IPS-11a (cell line): ENCODE measurements around the gene GGTLC1.
"Not testable (repeated sequence)": the region's sequence is repeated elsewhere in the genome, so short reads cannot be mapped to it uniquely, and the experiment has no call there.

ENCODE experiments used
- H3K4me3 ChIP-seq: one replicate; pipeline ENCODE4 v1.5.1; 2013; ENCODE audit warnings: low read depth, low read length, control low read depth

The GGTLC1 gene

DNA sequence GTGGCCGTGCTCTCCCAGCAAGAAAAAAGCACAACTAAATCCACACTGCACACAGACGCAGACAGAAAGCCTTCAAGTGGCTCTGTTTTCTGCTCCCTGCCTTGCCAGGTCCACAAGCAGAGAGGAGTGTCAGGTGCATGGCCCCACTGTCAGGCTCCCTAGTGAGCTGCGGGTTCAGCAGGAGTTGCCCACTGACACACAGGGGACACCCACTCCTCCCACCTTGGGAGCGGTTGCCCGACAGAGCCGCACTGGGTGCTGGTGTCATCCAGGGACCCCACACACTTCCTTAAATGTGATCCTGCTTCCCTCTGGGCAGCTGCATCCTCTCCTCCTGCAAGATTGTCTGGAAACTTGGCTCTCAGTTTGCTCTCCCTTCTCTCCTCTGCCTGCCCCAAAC lies 6.7 kb upstream of the GGTLC1 start:
- not testable (repeated sequence) for H3K4me3 ChIP-seq

DNA sequence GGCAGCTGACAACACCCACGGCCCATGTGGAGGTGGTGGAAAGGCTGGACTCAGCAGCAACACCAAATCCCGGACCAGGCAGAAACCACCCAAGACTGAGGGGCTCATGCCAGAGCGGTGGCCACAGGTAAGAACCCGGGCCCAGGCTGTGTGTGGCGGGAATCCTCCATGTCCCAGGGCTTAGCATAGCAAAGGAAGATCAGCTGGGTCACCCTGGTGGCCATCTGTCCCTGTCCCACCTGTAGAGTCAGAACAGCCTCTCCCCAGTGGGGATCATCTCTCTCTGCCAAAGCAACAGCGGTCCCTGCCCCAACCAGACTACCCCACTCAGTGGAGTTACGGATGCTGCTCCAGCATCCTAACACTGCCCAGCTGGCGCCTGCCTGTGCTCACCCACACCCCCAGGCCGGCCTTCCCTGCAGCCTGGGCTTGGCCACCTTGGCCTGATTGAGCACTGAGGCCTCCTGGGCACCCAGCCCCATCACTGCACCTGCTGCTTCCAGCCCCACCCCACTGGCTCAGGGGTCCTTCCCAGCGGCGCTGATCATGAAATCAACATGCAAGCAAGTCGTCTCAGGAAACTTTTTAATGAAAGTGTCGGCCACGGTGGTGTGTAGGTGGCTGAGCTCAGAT lies 5.5 kb upstream of the GGTLC1 start:
- H3K4me3 ChIP-seq: not testable (repeated sequence)

DNA sequence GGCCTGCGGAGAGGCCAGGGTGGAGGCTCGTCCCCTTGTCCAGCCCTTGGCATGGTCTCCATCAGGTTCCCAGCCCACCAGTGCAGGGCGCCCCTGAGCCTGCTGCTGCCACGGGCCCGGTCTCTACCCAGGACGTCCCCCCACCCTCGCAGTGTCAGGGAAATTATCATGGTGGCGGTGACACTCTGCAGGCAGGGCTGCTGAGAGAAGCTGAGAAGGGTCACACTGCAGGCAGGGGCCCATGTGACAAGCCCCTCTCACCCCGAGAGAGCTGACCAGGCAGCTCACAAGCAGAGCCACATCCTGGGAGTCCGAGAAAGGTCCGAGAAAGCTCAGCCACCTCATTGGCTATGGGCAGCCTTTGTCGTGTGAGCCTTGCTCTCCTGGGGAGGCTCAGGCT lies 4.9 kb upstream of the GGTLC1 start:
- not testable (repeated sequence) for H3K4me3 ChIP-seq

DNA sequence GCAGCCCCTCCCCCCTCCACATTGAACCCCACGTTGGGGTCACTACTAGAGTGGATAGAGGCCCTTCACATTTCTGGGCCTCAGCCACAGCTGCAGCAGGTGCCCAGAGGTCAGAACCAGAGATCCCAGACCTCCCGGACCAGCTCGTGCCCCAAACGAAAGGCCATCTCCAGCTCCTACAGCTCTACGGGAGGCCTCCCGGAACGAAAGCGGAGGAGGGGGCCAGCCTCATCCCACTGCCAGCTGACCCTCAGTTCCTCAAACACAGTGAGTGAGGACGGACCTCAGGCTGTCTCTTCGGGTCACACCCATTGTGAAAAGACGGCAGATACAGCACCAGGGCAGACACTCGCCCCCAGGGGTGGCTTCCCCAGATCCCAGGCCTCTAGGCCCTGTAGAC lies 1.7 kb upstream of the GGTLC1 start:
- H3K4me3 ChIP-seq: not testable (repeated sequence)

DNA sequence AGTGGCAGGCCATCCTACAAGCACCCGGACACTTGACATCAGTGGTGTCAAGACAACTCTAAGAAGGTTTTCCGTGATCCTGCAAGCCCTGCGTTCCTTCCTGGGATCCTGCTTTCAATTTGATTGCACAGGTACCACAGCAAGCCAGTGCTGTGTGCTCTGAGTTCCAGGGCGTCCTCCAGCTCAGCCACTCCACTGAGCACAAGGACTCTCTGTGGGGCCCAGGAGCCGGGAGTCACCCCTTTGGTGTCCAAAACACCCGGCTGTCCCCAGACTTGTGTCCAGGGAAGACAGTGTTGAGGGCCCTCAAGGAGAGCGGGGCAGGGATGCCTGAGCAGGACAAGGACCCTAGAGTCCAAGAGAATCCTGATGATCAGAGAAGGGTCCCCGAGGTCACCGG lies 387 bp upstream of the GGTLC1 start:
- not testable (repeated sequence) for H3K4me3 ChIP-seq

DNA sequence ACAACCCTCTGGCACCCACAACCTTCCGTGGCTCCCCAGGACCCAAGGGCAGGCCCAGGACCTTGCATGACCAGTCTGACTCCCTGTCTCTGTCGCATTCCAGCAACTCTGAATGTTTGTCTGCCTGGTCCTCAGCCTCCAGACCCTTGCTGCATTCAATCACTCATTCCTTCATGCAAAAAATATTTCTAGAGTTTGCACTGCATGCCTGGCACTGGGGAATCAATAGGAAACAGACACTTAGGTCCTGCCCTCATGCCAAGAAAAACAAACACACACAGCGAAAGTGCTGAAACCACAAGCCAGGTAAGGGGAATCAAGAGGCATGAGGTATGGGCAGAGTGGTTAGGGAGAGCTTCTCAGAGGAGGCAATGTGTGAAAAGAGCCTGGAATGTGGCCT lies 1.9 kb downstream of the GGTLC1 start:
- H3K4me3 ChIP-seq: not testable (repeated sequence)

DNA sequence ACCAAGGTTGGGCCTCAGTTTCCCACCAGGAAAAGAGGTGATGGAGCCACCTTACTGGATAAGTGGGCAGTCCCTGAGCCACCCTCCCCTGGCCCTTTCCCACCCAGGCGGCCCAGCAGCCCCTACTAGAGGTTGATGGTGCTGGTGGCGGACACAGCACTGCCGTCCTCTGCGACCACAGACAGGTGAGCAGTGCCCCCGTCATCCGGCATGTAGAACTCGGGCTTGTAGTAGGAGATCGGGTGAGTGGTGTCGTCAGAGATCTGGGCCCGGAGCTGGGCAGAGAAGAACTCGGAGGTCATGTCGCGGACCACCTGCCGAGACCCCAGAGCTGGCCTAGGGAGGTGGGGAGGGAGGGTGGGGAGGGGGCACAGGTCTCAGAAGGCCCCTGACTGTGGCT lies 2.3 kb downstream of the GGTLC1 start:
- not testable (repeated sequence) for H3K4me3 ChIP-seq

DNA sequence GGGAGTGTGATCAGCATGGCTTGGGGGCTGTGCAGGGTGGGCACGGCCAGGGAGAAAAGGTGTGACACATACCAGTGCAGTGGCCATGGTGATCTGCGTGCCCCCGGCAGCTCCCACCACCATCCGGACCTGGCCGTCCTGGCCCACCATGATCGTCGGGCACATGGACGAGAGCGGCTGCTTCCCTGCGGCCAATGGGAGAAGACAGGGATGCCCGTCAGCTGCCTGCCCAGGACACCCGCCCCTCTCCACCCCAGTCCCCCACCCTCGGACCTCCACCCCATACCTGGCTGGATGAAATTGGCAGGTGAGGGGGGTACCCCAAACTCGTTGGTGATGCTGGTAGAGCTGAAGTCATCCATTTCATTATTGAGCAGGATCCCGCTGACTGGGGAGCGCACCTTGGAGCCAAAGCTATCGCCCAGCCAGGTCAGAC lies 2.8 kb downstream of the GGTLC1 start:
- H3K4me3 ChIP-seq: not testable (repeated sequence)

DNA sequence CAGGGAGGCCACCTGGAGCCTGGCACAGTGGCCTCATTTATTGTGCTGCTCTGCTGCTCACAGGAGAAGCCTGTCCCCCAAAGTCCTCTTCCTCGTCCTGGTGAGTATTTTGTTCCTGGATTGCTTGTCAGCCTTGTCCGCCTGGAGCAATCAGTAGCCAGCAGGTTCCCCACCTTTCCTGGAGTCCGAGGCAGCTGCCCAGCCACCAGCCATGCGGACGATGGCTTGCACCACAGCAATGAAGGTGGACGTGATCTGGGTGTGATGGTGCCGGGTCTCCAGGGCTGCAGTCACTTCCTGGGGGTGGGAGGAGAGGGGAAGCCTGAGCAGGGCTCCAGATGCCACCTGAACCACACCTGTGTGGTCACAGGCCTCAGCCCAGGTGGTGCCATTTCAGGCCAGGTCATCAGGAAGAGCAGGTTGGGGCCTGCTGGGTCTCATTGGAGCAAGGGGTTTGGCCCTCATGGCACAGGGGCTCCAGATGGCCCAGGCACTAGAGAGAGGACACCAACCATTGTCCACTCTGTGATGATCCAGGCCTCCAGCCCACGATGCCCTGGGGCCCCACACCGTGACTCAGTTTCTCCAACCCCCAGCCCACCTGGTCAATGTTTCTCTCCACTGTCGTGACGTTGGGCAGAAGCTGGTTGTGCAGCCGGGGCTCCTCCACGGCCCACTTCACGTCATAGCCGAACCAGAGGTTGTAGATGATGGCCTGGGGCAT lies 3.4 kb downstream of the GGTLC1 start:
- H3K4me3 ChIP-seq: not testable (repeated sequence)

DNA sequence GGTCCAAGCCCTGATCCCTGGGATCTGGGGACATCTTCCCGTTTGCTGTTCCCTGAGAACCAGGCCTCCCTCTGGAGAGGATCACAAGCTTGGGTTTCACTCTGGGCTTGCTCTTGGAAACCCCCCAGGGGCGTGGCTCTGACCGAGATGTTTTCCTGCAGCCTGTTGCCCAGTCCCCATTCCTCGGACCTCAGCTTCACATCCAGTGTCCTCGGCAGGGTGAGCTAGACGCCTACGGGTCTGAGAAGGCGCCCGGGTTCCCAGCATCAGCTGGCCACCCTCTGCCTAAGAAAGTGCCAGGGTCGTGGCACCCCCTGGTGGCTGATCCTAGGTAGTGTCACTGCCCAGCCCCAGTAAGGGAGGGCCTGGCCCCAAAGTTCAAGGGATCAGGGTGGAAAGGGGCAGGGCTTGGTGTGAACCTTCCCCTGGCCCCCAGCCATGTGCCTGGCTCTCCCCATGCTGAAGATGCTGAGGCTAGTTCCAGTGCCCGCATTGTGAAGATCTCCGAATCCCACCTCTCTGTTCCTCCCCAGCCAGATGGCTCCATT lies 4.0 kb downstream of the GGTLC1 start:
- not testable (repeated sequence) for H3K4me3 ChIP-seq

DNA sequence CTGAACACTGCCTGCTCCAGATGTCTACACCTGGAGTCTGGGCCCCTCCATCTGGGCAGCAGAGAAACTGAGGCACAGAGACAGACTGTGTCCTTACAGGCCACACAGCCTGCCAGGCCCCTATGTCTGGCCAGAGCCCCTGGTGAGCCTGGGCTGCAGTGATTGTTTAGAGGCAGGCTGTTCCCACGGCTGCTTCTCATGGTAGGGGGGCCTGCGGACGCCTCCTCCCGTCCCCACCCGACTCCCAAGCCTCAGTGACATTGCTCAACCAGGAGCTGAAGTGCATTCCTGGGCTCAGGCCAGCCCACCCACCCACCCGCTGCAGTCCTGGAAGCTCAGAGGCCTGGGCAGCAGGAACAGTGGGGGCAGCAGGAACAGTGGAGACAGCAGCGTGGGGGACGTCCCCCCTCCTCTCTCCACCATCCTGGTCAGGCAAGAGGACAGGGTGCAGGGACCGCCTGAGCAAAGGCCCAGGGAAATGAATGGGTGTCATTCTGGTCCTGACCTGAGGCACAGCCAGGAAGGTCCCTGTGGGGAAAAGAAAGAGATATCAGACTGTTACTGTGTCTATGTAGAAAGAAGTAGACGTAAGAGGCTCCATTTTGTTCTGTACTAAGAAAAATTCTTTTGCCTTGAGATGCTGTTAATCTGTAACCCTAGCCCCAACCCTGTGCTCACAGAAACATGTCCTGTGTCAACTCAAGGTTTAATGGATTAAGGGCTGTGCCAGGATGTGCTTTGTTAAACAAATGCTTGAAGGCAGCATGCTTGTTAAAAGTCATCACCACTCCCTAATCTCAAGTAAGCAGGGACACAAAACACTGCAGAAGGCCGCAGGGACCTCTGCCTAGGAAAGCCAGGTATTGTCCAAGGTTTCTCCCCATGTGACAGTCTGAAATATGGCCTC lies 6.2 kb downstream of the GGTLC1 start:
- not testable (repeated sequence) for H3K4me3 ChIP-seq

DNA sequence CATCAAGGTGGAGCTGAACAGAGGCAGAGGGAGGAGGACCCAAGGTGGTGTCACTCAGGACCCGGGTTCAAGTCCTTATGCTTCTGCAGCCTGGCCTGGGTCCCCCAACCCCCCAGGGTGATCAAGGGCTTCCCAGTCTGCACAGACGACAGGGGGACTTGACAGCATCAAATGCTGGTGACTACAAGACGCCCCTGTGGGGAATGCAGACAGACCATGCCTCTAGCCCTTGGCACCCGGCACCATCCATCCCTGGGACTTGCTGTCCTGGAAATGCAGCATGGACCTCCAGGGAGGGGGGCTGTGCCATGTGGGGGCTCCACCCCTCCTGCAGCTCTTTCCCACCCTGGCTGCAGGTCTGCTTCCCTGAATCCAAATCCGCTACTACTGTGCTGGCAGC lies 7.1 kb downstream of the GGTLC1 start:
- not testable (repeated sequence) for H3K4me3 ChIP-seq

DNA sequence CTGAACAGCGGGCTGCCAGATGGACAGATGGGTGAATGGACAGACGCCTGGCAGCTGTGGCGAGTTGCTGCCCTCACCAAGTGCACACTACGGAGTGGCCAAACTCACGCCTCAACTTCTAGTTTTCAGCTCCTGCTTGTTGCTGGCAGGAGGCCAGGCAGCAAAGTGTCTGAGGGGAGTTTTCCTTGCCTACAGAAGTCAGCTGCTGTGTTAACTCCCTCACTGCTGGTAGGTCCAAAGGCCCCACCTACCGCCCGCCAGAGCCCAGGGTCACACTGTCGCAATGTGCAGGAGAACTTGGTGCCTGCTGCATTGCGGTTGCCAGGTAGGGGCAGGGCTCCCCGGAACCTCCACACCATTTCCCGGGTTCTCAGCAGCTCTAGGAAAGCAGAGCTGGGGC lies 7.6 kb downstream of the GGTLC1 start:
- not testable (repeated sequence) for H3K4me3 ChIP-seq

DNA sequence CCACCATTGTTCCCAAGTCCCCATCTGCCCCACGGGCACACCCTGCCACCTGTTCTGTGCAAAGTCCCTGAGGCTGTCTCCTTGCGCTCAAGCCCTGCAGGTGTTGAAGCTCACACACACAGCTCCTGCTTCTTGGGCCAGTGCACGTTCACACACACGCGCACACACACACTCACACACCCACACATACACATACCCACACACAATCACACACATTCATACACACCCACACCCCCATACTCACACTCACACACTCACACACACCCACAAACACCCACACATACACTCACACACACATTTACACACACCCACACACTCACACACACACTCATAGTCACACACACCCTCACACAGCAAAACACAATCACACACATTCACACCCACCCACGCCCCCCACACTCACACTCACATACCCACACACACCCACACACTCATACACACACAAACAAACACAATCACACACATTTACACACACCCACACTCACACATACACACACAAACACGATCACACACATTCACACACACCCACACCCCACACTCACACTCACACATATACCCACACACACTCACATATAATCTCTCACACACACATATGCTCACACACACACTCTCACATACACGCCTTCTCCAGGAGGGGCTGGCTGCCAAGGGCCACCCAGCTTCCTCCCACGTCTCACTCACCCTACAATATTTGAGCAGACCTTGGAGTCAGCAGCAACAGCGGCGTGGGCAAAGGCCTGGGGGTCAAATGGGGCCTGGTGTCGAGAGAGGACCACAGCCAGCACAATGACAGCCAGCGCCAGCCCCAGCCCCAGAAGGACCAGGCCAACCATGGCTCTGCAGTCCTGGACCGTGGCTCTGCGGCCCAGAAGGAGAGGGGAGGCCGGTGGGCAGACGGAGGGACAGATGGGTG lies 8.4 kb downstream of the GGTLC1 start:
- H3K4me3 ChIP-seq: not testable (repeated sequence)

DNA sequence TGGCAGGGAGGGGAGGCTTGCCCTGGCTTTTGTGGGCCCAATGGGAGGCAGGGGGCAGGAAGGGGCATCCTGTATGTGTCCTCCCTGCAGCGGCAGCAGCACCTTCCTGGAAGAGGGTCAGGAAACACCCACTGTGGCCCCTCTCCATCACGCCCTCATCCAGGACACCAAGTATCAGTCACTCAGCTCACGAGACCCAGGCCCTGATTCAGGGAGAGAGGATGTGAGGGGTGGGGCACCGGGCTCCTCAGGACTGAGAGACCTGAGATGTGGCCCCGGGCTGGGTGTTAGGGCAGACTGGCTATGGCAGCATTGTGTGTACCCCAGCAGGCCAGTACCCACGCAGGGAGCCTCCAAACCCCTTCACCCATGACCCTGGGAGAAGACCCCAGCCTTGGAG lies 9.2 kb downstream of the GGTLC1 start:
- not testable (repeated sequence) for H3K4me3 ChIP-seq

DNA sequence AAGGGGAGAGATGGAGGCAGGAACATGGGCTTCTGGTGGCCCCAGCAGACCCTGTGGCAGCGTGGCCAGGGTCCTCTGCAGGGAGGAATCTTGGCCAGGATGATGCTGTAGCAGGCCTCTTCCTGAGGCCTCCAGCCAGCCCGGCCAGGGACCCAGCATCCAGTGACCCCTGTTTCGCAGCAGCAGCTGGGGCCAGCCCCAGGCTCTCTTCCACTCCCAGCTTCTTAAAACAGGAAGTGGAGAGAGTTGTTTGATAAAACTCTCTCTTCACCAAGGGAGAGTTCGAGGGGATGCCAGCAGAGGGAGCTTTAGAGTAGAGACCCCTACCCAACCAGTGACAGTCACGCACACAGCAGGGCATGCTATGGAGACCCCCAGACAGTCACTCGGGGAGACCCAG lies 10.1 kb downstream of the GGTLC1 start:
- not testable (repeated sequence) for H3K4me3 ChIP-seq

DNA sequence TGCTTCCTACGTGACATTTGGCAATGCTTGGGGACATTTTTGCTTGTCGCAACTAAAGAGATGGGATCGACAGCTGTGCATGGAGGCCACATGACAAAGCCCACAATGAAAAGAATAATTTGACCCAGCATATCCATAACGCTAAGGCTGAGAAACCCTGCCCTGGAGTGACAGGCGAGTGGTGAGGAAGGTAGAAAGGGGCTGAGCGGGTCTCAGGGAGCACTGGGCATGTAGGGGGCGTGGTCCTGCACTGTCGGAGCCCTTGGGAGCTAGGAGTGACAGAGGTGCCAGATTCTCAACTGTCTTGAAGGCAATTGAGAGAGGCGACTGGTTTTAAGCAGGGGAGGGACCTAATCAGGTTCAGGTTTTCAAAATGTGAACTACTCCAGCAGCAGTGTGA lies 13.6 kb downstream of the GGTLC1 start:
- H3K4me3 ChIP-seq: no peak overlapping the region

DNA sequence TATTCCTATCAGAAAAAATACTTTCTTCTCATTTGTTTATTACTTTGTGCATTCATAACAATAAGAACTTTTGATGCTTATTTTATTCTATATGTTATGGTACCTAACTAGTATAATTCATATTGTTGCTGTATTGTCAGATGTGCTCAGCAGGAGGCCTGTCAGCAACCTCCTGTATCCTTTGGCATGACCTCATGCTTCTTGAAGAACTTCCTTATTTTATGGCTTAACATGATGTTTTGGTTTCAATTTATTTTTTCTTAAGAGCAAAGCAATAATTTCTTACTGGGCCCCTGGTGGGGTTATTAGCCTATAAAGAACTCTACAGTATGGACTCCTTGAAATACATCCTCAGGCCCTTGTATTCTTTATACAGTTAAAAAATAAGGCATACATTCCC lies 17.3 kb downstream of the GGTLC1 start:
- H3K4me3 ChIP-seq: no peak overlapping the region

DNA sequence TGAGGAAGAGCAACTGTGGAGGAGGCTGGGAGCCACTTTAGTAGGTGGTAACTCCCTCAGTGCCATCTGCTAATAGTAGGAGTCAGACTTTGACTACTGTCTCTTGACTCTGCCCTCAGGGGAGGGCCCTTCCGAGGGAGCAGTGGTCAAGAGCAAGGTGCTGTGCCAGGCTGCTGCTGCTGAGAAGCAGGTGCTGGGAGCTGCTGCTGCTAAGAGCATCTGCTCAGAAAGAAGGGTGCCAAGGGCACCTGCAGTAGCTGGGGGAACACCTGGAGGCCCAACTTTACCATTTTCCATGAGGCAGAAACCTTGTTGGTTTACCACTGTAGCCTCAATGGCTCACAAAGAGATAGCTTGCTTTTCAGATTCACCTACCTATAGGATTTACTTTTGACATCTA lies 18.5 kb downstream of the GGTLC1 start:
- no peak overlapping the region for H3K4me3 ChIP-seq

DNA sequence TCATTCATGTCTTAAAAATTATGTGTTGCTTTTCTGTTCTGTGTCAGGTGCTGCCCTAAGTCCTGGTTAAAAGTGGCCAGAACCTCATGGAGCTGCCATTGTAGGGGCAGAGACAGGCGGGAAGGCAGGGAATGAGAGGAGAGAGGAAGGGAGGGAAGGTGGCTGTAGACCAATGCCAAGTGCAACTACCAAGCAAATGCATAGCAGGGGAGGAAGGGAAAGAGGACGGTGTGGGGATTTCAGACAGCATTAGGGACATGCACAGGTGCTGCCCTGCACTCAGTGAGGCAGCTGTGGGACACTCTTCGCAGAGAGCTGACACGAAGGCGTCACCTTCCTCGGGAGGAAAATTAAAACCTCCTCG lies 21.0 kb downstream of the GGTLC1 start:
- H3K4me3 ChIP-seq: no peak overlapping the region
